Kasumi-1 (cell line): Measurements from ENCODE around the gene ITFG1.
A peak's percentile ranks its signal among the peaks of the same experiment; 100 is the strongest.
"Not testable (repeated sequence)": the region's sequence is repeated elsewhere in the genome, so short reads cannot be mapped to it uniquely, and the experiment has no call there.

Experiments used
- DNase-seq, 2 experiments: peaks; one replicate each; lab custom pipeline; 2025; lab: John Stamatoyannopoulos, UW

The ITFG1 gene

DNA sequence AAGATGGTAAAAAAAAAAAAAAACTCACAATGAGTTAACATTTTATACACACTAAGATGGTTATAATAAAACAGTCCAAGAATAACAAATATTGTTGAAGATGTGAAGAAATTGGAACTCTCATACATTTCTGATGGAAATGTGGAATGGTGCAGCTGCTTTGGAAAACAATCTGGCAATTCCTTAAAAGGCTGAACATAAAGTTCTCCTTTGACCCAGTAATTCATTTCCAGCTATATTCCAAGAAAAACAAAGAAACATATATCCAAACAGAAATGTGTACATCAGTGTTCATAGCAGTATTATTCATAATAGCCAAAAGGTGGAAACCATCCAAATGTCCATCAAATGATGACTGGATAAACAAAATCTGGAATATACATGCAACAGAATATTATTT is 219.8 kb downstream of the ITFG1 start:
- no peak for DNase-seq

DNA sequence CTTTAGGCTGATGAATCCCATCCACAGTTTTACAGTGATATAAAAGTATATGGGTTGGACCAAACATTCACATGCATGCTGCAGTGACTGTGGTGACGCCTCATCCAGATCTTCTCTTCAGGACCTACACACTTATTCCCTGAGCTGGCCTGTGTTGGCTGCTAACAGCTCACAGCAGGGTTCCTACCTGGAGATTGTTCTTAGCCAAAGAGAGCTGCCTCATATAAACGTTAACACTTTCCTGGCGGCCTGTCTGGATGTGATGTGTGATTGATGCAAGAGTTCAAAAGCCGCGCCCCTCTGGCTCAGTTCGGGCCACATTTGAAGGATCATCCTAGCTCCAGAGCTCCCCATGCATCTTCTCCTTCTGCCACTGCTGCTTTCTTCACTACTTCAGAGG is 224.1 kb downstream of the ITFG1 start:
- no peak for DNase-seq

DNA sequence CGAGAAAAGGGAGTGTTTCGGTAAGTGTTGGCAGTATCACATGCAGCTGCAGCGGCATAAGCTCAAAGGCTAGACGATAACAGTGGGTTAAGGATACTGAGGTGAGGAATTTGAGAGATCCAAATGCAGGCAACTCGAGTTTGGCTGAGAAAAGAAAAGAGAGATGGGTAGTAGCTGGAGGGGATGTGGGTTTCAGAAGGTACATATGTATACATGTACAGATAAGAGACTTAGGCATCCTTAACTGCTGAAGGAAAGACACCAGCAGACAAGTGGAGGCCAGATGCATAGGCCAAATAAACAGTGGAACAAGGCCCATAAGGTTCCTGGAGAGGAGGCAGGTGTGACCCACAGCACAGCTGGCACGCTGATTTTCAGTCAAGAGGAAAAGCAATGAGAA is 230.6 kb downstream of the ITFG1 start:
- no peak for DNase-seq

DNA sequence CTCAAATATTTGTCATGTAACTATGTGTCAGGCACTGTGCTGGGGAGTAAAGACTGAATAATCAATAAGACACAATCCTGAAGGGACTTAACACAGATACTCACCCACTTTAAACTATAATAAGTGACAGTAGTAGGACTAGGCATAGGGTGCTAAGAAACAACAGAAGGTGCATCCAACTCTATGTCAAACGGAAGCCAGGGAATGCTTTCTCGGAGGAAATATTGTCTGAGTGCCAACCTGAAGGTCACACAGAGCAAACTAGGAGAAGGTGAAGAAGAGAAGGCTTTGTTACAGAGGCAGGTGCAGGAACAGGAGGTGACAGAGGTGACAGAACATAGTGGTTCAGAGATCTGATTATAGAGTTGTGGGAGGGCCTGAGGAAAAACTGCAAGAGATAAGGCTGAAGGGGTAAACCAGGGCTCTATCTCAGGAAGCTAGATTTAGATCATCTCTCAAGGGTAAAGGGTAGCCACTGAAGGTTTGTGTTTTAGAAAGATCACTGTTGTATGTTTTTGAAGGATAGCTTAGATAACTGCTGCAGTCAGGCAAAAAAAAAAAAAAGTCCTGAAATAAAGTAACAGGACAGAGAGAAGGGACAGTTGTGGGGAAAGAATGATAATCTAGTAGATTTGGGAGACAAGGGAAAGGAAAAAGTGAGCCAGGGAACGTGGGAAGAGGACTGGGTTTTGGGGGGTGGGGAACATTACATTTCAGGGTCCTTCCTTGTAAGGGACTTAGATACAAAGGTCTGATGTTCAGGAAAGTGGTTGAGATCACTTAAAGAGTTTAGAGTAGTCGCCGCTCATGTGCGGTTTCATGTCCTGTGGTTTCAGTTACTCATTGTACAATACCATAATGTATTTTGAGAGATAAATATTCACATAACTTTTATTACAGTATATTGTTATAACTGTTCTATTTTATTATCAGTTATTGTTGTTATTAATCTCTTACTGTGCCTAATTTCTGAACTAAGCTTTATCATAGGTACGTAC is 231.5 kb downstream of the ITFG1 start:
- DNase-seq: no peak

DNA sequence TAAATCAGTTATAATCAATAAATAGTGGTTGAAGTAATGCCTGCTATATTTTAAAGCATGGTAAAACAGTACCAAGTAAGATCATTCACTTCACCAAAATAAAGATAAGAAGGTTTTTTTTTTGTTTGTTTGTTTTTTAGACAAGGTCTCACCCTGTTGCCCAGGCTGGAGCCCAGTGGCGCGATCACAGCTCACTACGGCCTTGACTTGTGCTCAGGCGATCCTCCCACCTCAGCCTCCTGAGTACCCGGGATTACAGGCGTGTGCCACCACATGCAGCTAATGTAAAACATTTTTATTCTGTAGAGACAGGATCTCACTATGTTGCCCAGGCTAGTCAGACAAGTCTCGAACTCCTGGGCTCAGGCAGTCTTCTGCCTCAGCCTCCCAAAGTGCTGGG is 232.6 kb downstream of the ITFG1 start:
- DNase-seq: no peak

DNA sequence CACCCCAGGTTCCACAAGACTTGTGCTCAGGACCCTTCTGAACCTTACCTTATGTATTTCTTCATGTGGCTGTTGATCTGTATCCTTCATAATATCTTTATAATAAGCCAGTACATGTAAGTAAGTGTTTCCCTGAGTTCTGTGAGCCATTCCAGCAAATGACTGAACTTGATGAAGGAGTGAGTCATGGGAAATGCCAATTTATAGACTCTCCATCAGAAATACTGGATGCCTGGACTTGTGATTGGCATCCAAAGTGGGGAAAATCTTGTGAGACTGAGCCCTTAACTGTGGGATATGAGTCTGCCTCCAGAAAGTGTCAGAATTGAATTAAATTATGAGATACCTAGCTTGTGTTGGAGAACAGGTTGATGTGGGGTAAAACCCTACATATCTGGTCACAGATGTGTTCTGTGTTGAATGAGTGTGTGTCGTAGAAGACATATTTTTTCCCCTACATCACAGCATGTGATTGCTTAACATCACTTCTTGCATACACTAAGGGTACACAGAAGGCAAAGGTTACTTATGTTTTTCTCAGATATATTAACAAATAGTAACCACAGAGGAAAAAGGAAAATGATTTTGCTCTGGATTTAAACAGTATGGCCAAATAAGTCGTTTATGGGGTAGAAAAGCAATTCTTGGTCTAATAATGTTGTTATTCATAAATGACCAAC is 247.0 kb downstream of the ITFG1 start:
- DNase-seq: no peak

DNA sequence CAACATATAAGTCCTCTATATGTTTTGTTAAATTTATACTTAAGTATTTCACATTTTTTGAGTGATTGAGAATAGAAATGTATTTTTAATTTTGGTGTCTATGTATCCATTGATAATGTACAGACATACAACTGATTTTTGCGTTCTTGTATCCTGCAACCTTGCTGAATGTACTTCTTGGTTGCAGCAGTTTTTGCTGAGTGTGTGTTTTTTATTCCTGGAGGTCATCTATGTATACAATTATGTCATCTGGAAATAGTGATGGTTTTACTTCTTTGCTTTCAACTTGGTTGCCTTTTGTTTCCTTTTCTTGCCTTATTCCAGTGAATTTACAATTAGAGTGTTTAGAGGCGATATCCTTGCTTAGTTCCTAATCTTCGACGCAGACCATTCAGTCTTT is 249.6 kb downstream of the ITFG1 start:
- DNase-seq: no peak

DNA sequence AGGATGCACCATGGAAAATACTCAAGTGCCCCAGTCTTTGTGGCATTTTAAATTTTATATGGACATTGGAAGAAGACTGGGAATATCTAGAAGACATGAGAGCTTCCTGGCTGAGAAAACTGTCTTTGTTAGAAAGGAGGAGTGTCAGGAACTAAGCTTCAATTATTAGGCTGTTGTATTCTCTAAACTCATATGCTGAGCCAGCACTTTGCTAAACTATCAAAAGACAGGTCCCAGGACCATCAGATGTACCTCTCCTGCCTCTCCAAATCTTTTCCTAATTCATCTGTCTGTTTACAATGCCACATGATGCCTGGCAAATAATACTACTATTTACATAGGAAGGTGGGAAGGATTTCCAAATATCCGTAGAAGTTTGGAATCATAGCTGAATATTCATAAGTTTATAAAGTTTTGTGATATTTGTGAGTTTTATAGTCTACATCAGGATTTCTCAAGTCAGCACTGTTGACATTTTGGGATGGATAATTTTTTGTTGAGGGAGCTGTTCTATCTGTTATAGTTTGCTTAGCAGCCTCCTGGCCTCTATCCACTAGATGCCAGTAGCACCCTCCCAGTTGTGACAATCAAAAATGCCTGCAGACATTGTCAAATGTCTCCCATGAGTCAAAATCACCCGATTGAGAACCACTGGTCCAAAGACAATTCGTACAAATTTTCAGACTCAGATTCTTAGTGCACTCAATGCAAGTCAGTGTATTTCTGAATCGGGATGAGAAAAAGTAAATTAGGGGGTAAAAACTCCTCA is 255.9 kb downstream of the ITFG1 start:
- peak; percentile 45 to 54 for DNase-seq

DNA sequence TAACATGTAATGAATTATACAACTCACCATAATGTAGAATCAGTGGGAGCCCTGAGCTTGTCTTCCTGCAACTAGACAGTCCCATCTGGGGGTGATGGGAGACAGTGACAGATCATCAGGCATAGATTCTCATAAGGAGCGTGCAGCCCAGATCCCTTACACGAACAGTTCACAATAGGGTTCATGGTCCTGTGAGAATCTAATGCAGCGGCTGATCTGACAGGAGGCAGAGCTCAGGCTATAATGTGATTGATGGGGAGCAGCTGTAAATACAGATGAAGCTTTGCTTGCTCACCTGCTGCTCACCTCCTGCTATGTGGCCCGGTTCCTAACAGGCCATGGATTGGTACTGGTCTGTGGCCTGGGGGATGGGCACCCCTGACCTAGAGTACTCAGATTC is 257.4 kb downstream of the ITFG1 start:
- DNase-seq: not testable (repeated sequence)

DNA sequence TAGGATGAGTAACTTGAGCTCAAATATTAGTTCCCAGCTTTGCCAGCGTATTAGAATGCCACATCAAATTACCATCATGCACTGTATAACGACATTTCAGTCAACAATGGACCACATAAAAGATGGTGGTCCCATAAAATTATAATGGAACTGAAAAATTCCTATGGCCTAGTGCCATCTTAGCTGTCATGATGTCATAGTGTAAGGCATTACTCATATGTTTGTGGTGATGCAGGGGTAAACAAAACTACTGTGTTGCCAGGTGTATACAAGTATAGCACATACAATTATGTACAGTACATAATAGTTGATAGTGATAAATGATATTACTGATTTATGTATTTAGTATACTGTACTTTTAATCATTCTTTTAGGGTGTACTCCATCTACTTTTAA is 262.7 kb downstream of the ITFG1 start:
- DNase-seq: no peak

DNA sequence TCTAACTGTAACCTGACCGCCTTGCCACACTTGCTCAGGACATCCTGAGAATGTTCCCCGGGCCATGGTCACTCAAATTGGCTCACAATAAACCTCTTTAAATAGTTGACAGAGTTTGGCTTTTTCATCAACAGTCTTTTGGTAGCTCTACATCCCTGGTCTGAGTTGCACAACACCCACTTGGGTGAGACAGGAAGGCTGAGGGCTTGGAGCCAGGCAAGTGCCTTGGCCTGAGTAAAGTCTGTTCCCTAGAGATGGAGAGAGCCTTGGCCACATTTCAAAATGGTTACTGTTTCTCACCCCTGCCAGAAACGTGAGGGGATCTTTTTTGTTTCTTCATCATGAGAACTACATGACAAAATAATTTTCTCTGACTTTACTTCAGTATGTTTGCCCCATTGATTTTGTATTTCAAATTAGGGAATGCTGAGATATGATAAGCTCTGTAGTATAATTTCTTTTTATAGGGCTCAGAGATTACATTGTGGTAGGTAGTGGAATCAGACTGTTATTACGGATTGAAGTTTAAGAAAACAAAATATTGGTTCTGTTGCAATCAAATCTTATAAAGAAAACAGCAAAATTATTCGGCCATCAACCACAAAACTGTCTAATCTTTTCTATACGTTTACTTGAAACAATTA is 263.2 kb downstream of the ITFG1 start:
- no peak for DNase-seq

DNA sequence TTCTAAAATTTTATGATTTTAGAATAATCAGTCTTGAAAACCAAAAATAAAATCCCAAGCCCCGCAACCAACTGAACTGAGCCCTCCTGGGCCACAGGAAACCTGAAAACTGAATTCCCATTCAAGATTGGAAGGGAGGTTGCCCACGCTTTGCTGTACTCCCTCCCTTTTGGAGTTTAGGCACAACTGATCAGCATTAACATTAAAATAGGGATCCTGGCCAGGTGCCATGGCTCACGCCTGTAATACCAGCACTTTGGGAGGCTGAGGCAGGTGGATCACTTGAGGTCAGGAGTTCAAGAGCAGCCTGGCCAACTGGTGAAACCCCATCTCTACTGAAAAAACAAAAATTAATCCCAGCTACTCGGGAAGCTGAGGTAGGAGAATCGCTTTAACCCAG is 264.4 kb downstream of the ITFG1 start:
- no peak for DNase-seq

DNA sequence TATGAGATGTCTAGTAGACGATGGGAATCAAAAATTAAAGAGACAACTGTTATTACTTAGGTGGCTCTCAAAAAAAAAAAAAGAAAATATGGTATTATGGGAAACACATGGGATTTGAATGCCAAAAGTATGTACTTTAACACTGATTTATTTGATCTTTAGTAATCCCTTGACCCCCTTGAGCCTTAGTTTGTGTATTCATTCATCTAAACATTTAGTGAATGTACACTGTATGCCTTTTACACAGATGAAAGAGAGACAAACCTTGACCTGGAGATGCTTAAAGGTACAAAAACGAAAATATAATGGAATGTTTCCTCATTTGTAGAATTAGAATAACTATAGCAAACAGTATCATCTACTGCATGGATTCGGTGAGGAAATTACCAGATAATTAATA is 278.5 kb downstream of the ITFG1 start:
- DNase-seq: no peak

DNA sequence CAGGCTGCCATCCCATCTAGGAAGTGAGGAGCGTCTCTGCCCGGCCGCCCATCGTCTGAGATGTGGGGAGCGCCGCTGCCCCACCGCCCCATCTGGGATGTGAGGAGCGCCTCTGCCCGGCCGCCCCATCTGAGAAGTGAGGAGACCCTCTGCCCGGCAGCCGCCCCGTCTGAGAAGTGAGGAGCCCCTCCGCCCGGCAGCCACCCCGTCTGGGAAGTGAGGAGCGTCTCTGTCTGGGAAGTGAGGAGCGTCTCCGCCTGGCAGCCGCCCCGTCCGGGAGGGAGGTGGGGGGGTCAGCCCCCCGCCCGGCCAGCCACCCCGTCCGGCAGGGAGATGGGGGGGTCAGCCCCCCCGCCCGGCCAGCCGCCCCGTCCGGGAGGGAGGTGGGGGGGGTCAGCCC is 279.8 kb downstream of the ITFG1 start:
- DNase-seq: not testable (repeated sequence)

DNA sequence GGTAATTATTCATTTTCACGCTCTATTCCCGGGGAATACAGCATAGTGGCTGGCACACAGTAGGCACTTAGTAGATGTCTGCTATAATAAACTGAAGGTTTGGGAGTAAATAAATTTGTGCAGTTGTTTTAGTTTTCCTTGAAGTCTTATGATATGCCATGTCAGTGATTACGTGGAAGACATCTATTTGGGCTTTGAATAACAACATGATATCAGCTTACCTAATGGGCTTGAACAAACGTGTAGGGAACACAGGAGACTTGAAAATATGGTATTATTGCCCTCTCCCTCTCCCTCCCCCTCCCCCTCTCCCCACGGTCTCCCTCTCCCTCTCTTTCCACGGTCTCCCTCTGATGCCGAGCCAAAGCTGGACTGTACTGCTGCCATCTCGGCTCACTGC is 280.8 kb downstream of the ITFG1 start:
- no peak for DNase-seq

DNA sequence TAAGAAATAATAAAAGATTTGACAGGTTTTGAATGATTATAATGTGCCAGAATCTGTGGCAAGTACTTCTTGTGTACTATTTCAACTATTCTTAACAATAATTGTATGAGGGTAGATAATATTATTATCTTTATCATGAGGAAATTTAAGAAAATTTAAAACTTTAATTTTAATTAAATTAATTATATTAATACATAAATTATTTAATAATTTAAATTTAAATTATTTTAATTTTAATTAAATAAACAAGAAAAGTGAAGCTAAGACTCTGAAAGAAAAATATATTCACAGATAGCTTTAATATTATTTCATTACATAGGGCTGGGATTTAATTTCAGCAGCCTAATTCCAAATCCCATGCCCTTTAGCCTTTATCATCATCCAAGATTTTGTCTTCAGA is 285.7 kb downstream of the ITFG1 start:
- no peak for DNase-seq

DNA sequence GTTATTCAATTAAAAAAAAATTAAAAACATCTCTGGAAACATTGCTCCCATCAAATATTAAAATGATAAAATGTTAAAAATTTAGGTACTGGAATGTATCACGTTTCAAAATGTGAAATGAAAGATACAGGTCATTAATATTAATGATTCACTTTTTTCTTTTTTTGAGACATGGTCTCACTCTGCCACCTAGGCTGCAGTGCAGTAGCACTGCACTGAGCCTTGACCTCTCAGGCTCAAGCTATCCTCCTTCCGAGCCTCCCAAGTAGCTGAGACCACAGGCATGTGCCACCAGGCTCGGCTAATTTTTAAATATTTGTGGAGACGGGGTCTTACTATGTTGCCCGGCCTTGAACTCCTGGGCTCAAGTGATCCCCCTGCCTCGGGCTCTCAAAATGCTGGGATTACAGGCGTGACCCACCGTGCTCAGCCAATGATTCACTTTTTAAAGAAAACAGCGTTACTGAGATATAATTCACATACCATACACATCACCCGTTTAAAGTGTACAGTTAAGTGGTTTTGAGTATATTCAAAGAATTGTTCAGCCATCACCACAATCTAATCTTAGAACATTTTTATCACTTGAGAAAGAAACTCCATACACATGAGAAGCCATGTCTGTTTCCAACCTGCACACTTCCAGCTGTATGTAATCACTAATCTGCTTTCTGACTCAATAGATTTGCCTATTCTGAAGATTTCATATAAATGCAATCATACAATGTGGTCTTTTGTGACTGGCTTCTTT is 298.0 kb downstream of the ITFG1 start:
- no peak for DNase-seq

DNA sequence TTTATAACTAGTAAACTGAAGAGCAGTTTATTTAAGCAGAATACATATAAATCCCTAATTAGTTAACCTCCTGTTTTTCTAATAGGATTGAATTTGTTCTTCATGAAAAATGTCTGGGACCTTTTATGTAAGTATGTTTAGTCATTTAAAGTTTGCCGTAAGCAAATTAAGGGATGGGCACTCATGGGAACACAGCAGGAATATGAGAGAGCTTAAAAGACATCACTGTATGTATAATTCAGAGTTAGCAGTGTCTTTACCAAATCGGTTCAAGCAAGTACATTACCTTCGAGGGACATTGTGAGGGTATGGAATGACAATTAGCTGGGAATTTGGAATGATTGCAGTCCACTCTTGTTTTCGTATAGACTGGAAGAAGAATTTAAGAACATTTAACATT is 299.4 kb downstream of the ITFG1 start:
- DNase-seq: no peak

DNA sequence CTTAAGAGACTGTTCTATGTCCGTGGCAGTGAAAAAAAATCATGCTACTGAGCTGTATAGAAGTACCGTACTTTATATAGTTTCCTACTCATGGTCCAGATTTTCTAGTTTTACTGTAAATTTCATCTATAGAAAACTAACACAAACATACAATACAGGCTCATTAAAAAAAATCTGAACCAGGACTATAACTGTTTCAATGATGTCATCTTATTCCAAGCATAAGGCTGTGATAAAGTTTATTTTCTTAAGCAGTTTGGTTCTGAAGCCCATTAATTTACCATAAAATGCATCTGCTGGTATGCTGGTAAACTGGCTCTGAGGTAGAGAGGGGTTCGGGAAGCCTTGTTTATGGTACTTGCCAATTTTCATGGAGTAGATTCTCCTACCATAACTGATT is 300.4 kb downstream of the ITFG1 start:
- no peak for DNase-seq

DNA sequence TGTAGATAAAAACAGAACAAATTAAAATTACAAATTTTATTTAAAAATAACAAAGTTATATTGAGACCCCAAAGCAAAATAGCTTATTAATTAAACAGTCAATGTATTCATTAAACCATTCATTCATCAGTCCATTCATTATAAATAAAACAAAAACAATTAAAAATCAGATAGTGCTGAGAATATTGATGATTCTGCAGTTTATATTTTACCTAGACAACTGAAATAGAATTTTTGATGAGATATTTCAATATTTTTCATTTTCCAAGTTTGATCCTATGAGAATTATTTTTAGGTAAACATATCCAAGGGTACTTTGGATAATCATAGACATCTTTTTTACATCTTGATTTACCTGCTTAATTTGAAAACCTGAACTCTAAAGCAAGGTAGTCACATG is 301.9 kb downstream of the ITFG1 start:
- no peak for DNase-seq

DNA sequence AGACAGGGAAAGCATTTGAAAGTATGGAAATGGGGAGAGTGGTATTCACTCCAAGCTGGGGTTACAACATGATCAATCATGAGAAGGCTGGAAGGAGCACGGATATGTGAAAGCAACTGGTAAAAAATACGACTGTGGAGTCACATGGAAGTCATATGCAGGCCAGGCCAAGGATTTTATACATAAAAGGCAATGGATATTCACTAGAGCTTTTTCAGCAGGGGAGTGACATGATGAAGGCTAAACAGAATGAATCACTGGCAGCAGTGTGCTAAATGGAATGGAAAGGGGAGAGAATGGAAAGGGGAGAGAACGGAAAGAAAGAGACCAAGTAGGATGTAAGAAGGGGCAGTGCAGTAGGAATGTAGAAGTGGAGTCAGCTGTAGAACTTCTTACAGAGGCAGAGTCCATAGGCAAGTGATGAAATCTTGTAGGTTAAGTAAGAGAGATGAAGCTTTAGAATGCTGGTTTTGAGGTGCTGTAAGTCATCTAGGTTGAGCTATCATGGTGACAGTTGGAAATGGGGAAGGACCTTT is 304.1 kb downstream of the ITFG1 start:
- DNase-seq: no peak
